Esophagus squamous epithelium (tissue), 4 donors: Measurements from ENCODE around the gene PDGFC.

ENCODE experiments used
- POLR2A ChIP-seq, 4 donors: fragments of 450-650 bp; IDR thresholded peaks; one replicate each; pipeline ENCODE4 v1.6.1; 2017; ENCODE audit warnings: antibody characterized with exemption in 4 of 4, mild to moderate bottlenecking in 4 of 4, moderate library complexity in 3 of 4
- TF ChIP-seq, protein P1 (sequence below), 6 experiments: fragments of 450-650 bp in 4 of 6; fragments of 200-600 bp in 2 of 6; sonication (generic) in 2 of 6; IDR thresholded peaks; one replicate each; pipeline ENCODE4 v1.5.1; 2016 to 2019; ENCODE audit warnings: antibody characterized with exemption in 6 of 6, mild to moderate bottlenecking in 4 of 6, moderate library complexity in 4 of 6

GRCh38 chr4:156786713-156787112 is 184.9 kb downstream of the PDGFC start:
- TF ChIP-seq POLR2A (IDR thresholded peaks at IDR 0.05) = no peak
- TF ChIP-seq, protein P1, sequence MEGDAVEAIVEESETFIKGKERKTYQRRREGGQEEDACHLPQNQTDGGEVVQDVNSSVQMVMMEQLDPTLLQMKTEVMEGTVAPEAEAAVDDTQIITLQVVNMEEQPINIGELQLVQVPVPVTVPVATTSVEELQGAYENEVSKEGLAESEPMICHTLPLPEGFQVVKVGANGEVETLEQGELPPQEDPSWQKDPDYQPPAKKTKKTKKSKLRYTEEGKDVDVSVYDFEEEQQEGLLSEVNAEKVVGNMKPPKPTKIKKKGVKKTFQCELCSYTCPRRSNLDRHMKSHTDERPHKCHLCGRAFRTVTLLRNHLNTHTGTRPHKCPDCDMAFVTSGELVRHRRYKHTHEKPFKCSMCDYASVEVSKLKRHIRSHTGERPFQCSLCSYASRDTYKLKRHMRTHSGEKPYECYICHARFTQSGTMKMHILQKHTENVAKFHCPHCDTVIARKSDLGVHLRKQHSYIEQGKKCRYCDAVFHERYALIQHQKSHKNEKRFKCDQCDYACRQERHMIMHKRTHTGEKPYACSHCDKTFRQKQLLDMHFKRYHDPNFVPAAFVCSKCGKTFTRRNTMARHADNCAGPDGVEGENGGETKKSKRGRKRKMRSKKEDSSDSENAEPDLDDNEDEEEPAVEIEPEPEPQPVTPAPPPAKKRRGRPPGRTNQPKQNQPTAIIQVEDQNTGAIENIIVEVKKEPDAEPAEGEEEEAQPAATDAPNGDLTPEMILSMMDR (IDR thresholded peaks at IDR 0.05) = no peak
